Lower leg skin (tissue), 4 donors: ENCODE measurements around the gene NAPEPLD. TPM values are rescaled to one million over a fixed set of nuclear protein-coding genes. Genes with fewer than 3 reads are reported as not detected.

Experiments used
- DNase-seq, 2 donors: peaks; one replicate each; pipeline ENCODE4 v3.0.0-alpha.2; 2019; ENCODE audit warnings: low spot score in 2 of 2
- H3K4me3 ChIP-seq: fragments of 200-600 bp; sonication (generic); 2 replicates; pipeline ENCODE4 v1.5.1; 2017; ENCODE audit warnings: mild to moderate bottlenecking, low read depth; ENCODE audit not compliant: poor library complexity, severe bottlenecking
- CTCF ChIP-seq, 3 donors: fragments of 450-650 bp; IDR thresholded peaks; one replicate each; pipeline ENCODE4 v1.5.1; 2016; ENCODE audit warnings: antibody characterized with exemption in 3 of 3, mild to moderate bottlenecking in 3 of 3, moderate library complexity in 2 of 3
- POLR2A ChIP-seq, 2 donors: fragments of 450-650 bp; IDR thresholded peaks; one replicate each; pipeline ENCODE4 v1.6.1; 2016 to 2017; ENCODE audit warnings: antibody characterized with exemption in 2 of 2, mild to moderate bottlenecking in 1 of 2, moderate library complexity in 1 of 2
- WGBS, 2 donors: methylation state at CpG; one replicate each; pipeline ENCODE4 v1.1.5; 2018; 5-methylcytosine and 5-hydroxymethylcytosine counted together
- intact Hi-C: fragments of 100-400 bp; cut with DNase I; formaldehyde crosslinking; loops from one replicate; pipeline ENCODE4 v1.15.0; 2023; ENCODE audit warnings: low total_unique reads
- total RNA-seq, 4 donors: library from RNA; depleted of rRNA; stranded (reverse); fragments of >200 nt; gene quantifications; one replicate each; pipeline ENCODE4 v1.1.0, GENCODE V29; 2016

NAPEPLD gene
- total RNA-seq, 4 donors from 2014 or later = 5.6 to 12.0 (median 8.5) TPM

- DNase-seq = no peak
- 49 to 54% methylated on average over 3 of the region's 3 CpGs for WGBS, 2 donors
- TF ChIP-seq CTCF (IDR thresholded peaks at IDR 0.05) (no peak), POLR2A (IDR thresholded peaks at IDR 0.05) (no peak)
- H3K4me3 ChIP-seq = no peak overlapping the region
- intact Hi-C loops = no loop called here
Observed at GRCh38 chr7:103134836-103135554, 13.9 kb downstream of the NAPEPLD start.

GRCh38 chr7:103132995-103133688 is 15.8 kb downstream of the NAPEPLD start:
- WGBS, 2 donors = 76 to 77% methylated on average over 9 of the region's 9 CpGs
- H3K4me3 ChIP-seq = no peak overlapping the region
- DNase-seq = no peak
- intact Hi-C loops = no loop called here
- TF ChIP-seq POLR2A (IDR thresholded peaks at IDR 0.05) (no peak), CTCF (IDR thresholded peaks at IDR 0.05) (no peak)

GRCh38 chr7:103130901-103131624 is 17.8 kb downstream of the NAPEPLD start:
- intact Hi-C loops = no loop called here
- no peak for DNase-seq
- WGBS, 2 donors = 70 to 72% methylated on average over 9 of the region's 9 CpGs
- H3K4me3 ChIP-seq = no peak overlapping the region
- TF ChIP-seq CTCF (IDR thresholded peaks at IDR 0.05) (no peak), POLR2A (IDR thresholded peaks at IDR 0.05) (no peak)

- H3K4me3 ChIP-seq = no peak overlapping the region
- intact Hi-C loops = no loop called here
- TF ChIP-seq POLR2A (IDR thresholded peaks at IDR 0.05) (no peak), CTCF (IDR thresholded peaks at IDR 0.05) (no peak)
- whole genome bisulfite sequencing, 2 donors = 53 to 62% methylated on average over 6 of the region's 6 CpGs
- DNase-seq = no peak
Observed at GRCh38 chr7:103129702-103130549, 19.0 kb downstream of the NAPEPLD start.

- H3K4me3 ChIP-seq = no peak overlapping the region
- WGBS, 2 donors = 82 to 90% methylated on average over 2 of the region's 2 CpGs
- intact Hi-C loops = no loop called here
- TF ChIP-seq CTCF (IDR thresholded peaks at IDR 0.05) = no peak
- no peak for TF ChIP-seq POLR2A (IDR thresholded peaks at IDR 0.05)
- no peak for DNase-seq
Observed at GRCh38 chr7:103127006-103127405, 21.9 kb downstream of the NAPEPLD start.
